Testis (tissue), 2 donors: ENCODE data around the gene SLC26A11.

Experiments used
- POLR2A ChIP-seq: fragments of 450-650 bp; IDR thresholded peaks from one replicate; pipeline ENCODE4 v1.6.1; 2017; ENCODE audit warnings: antibody characterized with exemption, mild to moderate bottlenecking, moderate library complexity
- TF ChIP-seq, protein P1 (sequence below), 3 experiments: fragments of 450-650 bp in 2 of 3; fragments of 200-600 bp in 1 of 3; sonication (generic) in 1 of 3; IDR thresholded peaks; one replicate each; pipeline ENCODE4 v1.5.1; 2016 to 2019; ENCODE audit warnings: antibody characterized with exemption in 3 of 3, mild to moderate bottlenecking in 2 of 3, moderate library complexity in 1 of 3

- TF ChIP-seq POLR2A = no peak
- TF ChIP-seq, protein P1, sequence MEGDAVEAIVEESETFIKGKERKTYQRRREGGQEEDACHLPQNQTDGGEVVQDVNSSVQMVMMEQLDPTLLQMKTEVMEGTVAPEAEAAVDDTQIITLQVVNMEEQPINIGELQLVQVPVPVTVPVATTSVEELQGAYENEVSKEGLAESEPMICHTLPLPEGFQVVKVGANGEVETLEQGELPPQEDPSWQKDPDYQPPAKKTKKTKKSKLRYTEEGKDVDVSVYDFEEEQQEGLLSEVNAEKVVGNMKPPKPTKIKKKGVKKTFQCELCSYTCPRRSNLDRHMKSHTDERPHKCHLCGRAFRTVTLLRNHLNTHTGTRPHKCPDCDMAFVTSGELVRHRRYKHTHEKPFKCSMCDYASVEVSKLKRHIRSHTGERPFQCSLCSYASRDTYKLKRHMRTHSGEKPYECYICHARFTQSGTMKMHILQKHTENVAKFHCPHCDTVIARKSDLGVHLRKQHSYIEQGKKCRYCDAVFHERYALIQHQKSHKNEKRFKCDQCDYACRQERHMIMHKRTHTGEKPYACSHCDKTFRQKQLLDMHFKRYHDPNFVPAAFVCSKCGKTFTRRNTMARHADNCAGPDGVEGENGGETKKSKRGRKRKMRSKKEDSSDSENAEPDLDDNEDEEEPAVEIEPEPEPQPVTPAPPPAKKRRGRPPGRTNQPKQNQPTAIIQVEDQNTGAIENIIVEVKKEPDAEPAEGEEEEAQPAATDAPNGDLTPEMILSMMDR (IDR thresholded peaks at IDR 0.05) = no peak
Observed at GRCh38 chr17:80191865-80192661, 28.2 kb upstream of the SLC26A11 start.
